Measurements from ENCODE around the gene ALK.

DNA sequence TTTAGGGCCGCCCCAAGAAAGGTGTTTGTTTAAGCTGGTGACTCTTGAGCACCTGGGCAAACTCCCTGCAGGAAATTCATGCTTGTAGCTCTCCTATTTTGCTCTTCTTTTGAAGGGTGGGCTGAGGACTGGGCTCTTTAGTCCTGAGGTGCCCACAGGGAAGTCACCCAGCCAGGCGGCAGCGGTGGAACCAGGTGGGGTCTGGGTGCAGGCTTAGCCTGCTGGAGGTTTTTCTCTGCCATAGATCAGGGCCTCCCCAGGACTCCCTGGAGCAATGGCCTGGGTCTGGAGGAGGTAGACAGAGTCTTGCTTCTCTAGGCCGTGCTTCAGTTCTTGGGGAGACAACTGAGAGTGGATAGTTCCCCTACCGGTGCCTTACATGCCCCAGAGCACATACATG is 706.3 kb downstream of the ALK start:
- TF ChIP-seq, protein P1, sequence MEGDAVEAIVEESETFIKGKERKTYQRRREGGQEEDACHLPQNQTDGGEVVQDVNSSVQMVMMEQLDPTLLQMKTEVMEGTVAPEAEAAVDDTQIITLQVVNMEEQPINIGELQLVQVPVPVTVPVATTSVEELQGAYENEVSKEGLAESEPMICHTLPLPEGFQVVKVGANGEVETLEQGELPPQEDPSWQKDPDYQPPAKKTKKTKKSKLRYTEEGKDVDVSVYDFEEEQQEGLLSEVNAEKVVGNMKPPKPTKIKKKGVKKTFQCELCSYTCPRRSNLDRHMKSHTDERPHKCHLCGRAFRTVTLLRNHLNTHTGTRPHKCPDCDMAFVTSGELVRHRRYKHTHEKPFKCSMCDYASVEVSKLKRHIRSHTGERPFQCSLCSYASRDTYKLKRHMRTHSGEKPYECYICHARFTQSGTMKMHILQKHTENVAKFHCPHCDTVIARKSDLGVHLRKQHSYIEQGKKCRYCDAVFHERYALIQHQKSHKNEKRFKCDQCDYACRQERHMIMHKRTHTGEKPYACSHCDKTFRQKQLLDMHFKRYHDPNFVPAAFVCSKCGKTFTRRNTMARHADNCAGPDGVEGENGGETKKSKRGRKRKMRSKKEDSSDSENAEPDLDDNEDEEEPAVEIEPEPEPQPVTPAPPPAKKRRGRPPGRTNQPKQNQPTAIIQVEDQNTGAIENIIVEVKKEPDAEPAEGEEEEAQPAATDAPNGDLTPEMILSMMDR (IDR thresholded peaks at IDR 0.05) = no peak
- TF ChIP-seq POLR2A (IDR thresholded peaks at IDR 0.05) = no peak
